ENCODE results near the gene TNF.

TNF gene

GRCh38 chr6:31575335-31575901 lies at the start of gene TNF:
TSS of gene TNF (plus strand) at chr6:31575565. CDS start at chr6:31575742, 177 bp downstream.
- DNase-seq = no peak

- no peak for DNase-seq
Measured at GRCh38 chr6:31525932-31526591, 49.3 kb upstream of the TNF start.

GRCh38 chr6:31528307-31528777 lies 47.0 kb upstream of the TNF start:
- no peak for DNase-seq

- DNase-seq = no peak
Measured at GRCh38 chr6:31528821-31529328, 46.5 kb upstream of the TNF start, which contains the start of gene MCCD1. TSS of gene MCCD1 (plus strand) at chr6:31528962. CDS start at chr6:31529015, 53 bp downstream.

DNA sequence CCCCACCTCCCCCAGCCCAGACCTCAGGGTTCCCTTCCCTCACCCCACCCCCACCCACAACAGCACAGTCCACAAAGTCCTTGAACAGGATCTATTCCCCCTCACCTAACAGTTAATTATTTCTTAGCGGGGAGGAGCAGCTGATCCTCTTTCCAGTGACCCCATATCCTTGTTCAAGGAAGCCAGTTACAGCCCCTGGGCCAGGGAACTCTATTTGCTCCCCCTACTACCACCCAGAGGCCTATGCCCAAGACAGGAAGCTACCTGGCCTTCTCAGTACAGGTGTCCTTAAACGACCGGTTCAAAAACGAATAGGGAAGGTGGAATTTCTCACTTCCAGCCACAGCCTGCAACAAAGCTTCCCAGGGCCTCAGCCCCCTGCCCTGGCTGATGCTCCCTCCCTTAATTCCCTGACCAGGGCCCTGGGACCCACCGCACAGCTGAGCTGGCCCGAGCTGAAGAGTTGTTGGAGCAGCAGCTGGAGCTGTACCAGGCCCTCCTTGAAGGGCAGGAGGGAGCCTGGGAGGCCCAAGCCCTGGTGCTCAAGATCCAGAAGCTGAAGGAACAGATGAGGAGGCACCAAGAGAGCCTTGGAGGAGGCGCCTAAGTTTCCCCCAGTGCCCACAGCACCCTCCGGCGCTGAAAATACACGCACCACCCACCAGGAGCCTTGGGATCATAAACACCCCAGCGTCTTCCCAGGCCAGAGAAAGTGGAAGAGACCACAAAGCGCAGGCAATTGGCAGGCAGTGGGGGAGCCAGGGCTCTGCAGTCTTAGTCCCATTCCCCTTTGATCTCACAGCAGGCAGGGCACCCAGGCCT lies 45.8 kb upstream of the TNF start:
- no peak for DNase-seq

- DNase-seq = no peak
Measured at GRCh38 chr6:31530659-31531058, 44.7 kb upstream of the TNF start.

- no peak for DNase-seq
Measured at GRCh38 chr6:31531162-31531561, 44.2 kb upstream of the TNF start.

DNA sequence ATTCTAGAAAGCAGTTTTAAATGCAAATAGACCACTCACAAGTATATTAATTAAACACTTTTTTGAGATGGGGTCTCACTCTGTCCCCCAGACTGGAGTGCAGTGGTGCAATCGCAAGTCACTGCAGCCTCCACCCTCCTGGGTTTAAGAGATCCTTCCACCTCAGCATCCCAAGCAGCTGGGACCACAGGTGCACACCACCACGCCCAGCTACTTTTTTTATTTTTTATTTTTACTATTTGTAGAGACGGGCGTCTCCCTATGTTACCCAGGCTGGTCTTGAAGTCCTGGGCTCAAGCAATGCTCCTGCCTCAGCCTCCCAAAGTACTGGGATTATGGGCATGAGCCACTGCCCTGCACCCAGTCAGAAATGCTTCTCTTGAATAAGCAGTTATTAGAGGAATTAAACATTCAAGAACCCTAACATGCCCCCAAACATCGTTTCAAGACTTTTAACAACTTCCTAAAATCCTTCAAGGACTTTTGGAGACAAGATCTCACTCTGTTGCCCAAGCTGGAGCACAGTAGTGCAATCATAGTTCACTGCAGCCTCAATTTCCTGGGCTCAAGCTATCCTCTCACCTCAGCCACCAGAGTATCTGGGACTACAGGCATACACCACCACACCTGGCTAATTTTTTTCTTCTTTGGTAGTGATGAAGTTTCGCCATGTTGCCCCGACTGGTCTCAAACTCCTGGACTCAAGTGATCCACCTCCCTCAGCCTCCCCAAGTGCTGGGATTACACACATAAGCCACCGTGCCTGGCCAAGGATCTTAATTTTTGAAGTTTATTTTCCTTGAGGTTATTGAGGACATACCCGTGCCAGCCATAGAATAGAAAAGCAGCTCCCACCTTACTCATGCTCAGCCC lies 43.4 kb upstream of the TNF start:
- DNase-seq = no peak

GRCh38 chr6:31532644-31533454 lies 42.5 kb upstream of the TNF start:
- no peak for DNase-seq

- no peak for DNase-seq
Measured at GRCh38 chr6:31533455-31533841, 41.9 kb upstream of the TNF start.

DNA sequence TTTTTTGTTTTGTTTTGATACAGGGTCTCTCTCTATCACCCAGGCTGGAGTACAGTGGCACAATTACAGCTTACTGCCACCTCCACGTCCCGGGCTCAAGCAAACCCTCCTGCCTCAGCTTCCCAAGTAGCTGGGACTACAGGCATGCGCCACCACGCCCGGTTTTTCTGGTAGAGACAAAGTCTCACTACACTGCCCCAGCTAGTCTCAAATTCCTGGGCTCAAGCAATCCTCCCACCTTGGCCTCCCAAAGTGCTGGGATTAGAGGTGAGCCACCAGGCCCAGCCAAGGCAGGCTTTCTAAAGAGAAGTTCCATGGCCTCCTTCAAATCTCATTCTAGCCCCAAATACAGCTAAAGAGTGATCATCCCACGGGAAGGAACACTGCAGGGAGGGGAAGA lies 41.4 kb upstream of the TNF start:
- no peak for DNase-seq

GRCh38 chr6:31534521-31535040 lies 40.8 kb upstream of the TNF start:
- no peak for DNase-seq

DNA sequence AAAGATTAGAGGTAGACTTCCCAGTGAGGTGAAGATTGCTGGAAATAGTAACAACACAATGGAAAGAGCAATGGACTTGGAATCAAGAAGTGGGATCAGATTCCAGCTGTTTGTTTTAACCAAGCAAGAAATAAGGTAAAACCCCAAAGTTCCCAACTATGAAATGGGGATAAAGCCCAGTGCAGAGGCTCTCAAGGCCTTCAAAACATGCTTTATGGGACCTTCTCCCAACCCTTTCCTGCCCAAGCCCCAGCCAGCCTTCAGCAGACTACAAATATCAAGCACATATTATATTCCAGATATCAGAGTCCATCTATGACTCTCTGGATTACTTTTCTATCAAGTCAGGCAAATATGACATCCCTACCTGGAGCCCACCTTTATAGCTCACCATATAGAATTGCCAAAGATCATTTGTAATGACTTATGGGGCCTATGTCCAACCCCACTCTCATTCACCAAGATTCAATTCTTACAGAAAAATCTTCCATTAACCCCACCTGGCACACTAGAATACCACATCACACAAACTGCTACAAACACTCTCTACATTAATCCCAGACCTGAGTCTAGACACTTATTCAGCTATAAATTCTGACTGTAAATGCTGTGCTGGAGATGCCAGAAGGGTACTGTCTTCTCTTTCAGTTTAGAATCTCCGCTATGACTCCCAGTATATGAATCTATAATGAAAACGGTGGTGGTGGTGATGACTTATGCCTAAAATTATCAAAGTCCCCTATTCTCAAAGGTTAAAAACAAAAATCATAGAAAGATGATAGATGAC lies 39.6 kb upstream of the TNF start:
- DNase-seq = no peak

DNA sequence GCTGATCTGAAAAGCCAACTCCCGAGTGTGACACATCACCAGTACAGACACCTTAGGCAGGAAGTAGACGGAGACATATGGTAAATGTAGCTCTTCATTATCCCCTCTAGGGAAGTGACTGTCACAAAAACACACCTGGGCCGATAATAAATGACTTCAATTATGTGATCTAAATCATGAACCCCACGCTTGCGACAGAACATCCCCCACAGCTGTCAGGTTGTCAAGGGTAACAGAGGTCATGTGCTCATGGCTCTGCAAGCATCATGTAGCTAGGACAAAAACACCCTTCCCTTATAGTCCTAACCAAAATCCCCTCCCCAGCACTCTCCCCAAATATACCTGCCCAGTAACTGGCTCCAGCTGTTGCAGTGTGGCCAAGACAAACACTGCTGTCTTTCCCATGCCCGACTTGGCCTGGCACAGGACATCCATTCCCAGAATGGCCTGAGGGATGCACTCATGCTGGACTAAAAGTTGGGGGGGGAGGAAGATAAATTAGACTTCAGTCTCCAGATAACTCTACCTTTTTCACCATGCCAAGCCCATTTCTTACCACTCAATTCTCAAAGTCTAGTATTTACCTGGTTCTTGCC lies 36.5 kb upstream of the TNF start:
- no peak for DNase-seq

DNA sequence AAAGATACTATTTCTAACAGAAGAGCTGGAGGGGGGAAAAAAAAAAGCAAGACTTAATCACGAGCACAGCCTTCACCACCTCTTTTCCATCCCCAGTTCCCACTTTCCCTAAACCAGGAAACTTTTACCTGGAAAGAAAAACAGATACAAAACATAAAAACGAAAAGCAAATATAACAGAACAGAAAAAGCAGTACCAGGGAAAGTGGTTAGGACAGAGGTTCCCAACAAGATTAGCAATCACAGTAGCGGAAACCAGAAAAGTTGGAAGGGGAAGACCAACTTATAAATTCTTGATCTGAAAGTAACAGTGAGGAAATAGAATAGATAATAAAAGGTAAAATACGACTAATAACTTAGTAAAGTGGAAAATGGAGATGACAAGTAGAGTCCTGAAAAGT lies 34.7 kb upstream of the TNF start:
- no peak for DNase-seq

DNA sequence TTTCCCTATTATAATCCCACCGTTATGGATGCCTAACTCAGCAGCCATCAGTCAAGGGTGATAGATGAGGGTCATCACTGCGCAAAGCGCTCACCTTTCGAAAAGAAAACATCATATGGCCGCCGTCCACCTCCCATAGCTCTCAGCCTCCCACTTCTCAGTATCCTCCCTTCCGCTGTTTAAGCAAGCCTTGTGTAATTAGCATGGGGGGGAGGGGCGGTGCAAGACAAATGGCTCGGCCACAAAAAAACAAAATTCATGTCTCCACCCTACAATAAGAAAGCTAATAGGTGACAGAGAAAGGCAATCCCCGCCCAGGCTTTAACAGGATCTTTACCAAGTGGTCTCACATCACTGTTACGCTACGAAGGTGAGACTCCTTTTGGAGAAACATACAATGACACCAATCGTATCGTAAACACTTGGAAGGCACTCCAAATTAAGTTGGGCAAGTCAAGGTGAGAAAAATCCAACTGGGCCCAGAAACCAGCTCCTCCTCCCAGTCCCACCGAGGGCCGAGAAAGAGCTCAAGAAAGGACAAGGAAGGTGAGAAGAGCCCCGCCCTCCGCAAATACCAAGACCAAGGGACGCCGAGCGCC lies 34.2 kb upstream of the TNF start:
- no peak for DNase-seq

DNA sequence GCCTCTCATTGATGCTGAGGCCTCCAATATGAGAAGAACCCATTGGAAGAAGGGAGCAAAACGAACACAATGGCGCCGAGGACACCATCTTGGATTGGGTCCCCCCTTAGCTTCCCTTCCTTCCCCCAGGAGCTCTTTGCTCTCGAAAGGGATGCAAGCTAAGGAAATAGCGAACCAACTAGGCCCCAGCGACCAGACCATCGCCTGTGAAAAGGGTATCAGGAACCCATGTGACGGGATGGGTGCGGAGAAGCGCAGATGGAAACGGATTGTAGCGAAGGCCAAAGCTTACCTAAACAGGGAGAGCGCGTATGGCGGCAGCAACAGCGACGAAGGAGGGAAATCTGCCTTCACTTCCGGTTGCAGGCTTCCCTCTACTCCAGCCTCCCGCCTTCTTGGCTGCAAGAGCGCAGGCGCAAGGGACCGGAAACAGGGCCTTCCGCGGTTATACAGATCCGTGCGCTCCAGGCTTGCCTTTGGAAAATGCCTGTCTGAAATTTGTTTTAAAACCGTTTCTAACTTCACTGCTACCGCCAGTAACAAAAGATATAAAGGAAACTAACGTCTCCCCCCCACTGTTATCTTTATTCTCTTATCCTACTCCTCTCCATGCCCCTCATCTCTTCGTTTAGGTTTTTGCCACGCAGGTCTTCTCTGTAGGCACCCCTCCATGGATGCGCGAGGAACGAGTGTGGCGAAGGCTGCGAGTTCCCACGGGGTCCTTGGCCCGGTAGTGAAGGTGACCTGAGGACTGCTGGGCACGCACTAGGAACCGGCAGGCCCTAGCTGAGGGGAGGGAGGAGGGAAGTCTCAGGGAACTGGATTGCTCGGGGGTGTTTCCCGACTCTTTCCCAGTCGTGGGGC lies 33.5 kb upstream of the TNF start, which contains the start of gene DDX39B:
TSS of gene DDX39B (minus strand) at position 346 of the 864 bp plus-strand sequence. CDS start 1,471 bp downstream, outside the sequence.
- peak; percentile 38 for DNase-seq

DNA sequence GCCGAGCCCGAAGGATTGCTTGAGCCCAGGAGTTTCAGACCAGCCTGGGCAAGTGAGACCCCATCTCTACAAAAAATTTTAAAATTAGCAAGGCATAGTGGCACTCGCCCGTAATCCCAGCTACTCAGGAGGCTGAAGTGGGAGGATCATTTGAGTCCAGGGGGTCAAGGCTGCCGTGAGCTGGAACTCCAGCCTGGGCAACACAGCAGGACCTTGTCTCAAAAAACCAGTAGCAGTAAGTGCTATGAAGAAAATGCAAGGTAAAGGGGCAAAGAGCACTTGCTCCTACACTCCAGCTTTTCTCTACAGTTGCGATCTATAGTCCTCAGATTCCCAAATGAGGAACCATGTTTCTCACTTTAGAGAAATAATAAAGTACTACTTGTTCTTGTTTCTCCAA lies 31.7 kb upstream of the TNF start:
- DNase-seq = no peak

DNA sequence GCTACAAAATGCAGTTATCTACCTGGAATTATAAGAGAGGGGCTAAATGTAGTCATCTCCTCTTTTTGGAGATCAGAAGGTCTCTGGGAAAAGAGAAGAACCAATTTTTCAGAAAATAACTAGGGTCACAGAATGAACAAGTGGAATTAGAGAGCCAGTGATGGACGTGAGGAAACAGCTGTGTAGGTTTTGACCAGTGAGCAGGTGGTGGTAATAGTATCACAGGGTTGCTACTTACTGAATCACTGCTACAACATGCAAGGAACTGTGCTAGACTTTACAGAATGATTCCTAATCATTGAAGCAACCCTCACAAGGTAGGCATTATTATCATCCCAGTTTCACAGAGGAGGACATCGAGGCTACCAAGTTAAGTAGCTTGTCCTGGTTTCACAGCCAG lies 30.7 kb upstream of the TNF start:
- DNase-seq = no peak
